Pancreas (tissue), 10 donors: ENCODE measurements around the gene TRAF6. TPM values are rescaled to one million over a fixed set of nuclear protein-coding genes. Genes with fewer than 3 reads are reported as not detected.
"Not testable (repeated sequence)": the region's sequence is repeated elsewhere in the genome, so short reads cannot be mapped to it uniquely, and the experiment has no call there.

Experiments used
- ATAC-seq, 4 donors: fragments of 200-7000 bp; cut with Tn5 transposase; one replicate each; pipeline versions ENCODE4 v1.8.0 to v1.9.1; 2020; ENCODE audit warnings: mild to moderate bottlenecking in 4 of 4, moderate library complexity in 4 of 4
- DNase-seq, 6 donors: peaks; one replicate each; pipeline ENCODE4 v3.0.0-alpha.2; 2020
- FAIRE-seq: peaks from 2 replicates; lab custom pipeline; 2012; peaks lifted over from hg19 to GRCh38; lab: Jason Lieb, UNC
- H3K27ac ChIP-seq, 4 donors: fragments of 200-600 bp; sonication (generic); 1 replicate in 3 of 4; 2 replicates in 1 of 4; pipeline versions ENCODE4 v1.5.0 to v1.8.0; 2020
- H3K27me3 ChIP-seq, 4 donors: fragments of 200-600 bp; one replicate each; pipeline ENCODE4 v1.8.0; 2021
- H3K36me3 ChIP-seq, 3 donors: fragments of 200-600 bp; sonication (generic) in 1 of 3; one replicate each; pipeline versions ENCODE4 v1.5.0 to v1.8.0; 2020 to 2021
- H3K4me1 ChIP-seq, 3 donors: fragments of 200-600 bp; one replicate each; pipeline ENCODE4 v1.8.0; 2021
- H3K4me3 ChIP-seq, 4 donors: fragments of 200-600 bp; sonication (generic) in 2 of 4; one replicate each; pipeline versions ENCODE4 v1.5.0 to v1.8.0; 2020 to 2021
- H3K9me3 ChIP-seq, 4 donors: fragments of 200-600 bp; one replicate each; pipeline ENCODE4 v1.8.0; 2021
- WGBS, 2 donors: extraction: QIAGEN DNeasy Blood & Tissue Kit; methylation state at CpG; one replicate each; pipeline ENCODE4 v1.1.7; 2013; 5-methylcytosine and 5-hydroxymethylcytosine counted together
- intact Hi-C, 3 donors: fragments of 100-400 bp; cut with DNase I; formaldehyde crosslinking; loops; one replicate each; pipeline versions ENCODE4 v1.11.1 to v1.14.2; 2022
- polyA plus RNA-seq, 2 donors: library from polyadenylated mRNA; stranded (reverse); fragments of 200-250 nt; gene quantifications; one replicate each; pipeline ENCODE4 v1.2.3, GENCODE V29; 2013
- total RNA-seq, 6 donors: library from RNA; stranded (reverse); fragmentation: NEBNext Ultra II Directional in 4 of 6; extraction: Animal tissue kit (Norgen Biotek cat#: 25700) in 4 of 6; gene quantifications; one replicate each; pipeline versions ENCODE4 v1.2.1 to v1.2.4, GENCODE V29; 2021 to 2023
- TF ChIP-seq, protein P1 (sequence below), 4 donors: fragments of 200-600 bp; sonication (generic) in 3 of 4; IDR thresholded peaks; one replicate each; pipeline versions ENCODE4 v1.5.0 to v1.8.0; 2021; ENCODE audit warnings: antibody characterized with exemption in 4 of 4
- donor health status: healthy with polysubstance abuse.
- donor health status: DM: no; HTN: no; CAD: no; lungs with moderate emphysema.
- donor health status: DM: no; HTN: no; CAD: no.
- donor health status: control.
- donor health status: control.
- donor health status: Bipolar disorder and iron deficiency.
- donor health status: DM: yes; HTN: yes; CAD: no.
- donor health status: DM: no; HTN: no; CAD: no.
- donor health status: DM: no; HTN: no; CAD: no.
- donor health status: DM: yes; HTN: yes; CAD: no.

The TRAF6 gene
- total RNA-seq (1 to 10 TPM; 5.0 to 9.5 (median 6.1) TPM), polyA plus RNA-seq (1 to 10 TPM; 1.2 to 3.4 TPM)

DNA sequence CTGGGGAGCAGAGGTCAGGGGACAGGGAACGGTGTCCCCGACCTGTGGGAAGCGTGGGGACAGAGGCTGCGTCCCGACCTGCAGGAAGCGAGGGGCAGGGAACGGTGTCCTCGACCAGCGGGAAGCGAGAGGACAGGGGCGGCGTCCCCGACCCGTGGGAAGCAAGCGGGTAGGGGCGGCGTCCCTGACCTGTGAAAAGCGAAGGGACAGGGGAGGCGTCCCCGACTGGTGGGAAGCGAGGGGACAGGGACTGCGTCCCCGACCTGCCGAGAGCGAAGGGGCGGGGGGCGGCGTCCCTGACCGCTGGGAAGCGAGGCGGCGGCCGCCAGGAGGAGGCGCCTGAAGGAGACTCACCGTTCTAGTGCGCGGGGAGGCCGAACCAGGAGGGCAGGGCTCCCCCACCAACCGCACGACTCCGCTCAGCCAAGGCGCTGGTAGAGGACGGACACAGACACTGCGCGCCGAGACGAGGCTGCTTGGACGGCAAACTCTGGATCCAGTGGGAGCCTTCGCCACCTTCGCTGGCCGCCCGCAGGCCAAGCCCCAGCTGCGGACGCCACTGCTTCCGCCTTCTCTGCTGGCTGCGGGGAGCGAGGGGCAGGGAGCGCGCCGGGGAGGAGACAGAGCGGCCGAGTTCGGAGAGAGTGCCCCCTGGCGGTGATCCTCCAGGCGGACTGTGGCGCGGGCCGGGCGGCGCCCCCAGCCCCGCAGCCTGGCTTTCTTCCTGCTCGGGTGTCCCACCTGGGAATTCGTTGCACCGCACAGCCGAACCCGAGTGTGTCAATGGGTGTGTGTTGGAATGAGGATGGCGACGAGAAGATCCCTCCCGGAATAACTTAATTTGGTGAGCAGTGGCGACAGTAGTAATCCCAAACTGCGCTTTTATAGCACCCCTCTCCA is at the start of gene TRAF6:
TRAF6 (minus strand) TSS at position 579 of the 900 bp plus-strand sequence. CDS start 8,757 bp downstream, outside the sequence.
- peak; percentile 83 to 98 (median 89) for DNase-seq
- FAIRE-seq: no peak
- 0% methylated on average over 63 to 81 of the region's 81 CpGs for WGBS, 2 donors

DNA sequence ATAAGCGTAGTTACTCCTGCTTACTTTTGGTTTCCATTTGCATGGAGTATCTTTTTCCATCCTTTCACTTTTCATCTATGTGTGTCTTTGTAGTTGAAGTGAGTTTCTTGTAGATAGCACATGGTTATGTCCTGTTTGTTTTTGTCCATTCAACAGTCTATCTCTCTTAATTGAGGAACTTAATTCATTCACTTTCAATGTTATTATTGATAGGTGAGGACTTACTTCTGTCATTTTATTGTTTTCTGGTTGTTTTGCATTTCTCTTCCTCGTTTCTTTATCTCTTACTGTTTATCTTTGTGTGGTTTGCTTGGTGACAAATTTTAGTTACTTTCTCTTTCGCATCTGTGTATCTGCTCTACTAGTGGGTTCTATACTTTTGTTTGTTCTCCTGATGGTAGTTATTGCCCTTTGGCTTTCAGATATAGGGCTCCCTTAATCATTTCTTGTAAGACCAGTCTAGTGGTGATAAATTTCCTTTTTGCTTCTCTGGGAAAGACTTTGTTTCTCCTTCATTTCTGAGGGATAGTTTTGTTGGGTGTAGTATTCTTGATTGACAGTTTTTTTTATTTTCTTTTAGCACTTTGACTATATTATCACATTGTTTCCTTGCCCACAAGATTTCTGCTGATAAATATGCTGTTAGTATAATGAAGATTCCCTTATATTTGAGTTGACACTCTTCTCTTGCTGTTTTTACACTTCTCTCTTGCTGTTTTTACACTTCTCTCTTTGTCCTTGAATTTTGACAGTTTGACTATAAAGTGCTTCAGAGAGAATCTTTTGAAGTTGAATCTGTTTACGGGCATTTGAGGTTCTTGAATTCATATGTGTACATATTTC is 48.7 kb upstream of the TRAF6 start:
- 59 to 61% methylated on average over 4 of the region's 4 CpGs for WGBS, 2 donors
- H3K4me1 ChIP-seq: no peaks in the 10 kb centered on the region
- no peaks in the 10 kb centered on the region for H3K36me3 ChIP-seq
- no peak for DNase-seq
- no peaks in the 10 kb centered on the region for H3K9me3 ChIP-seq
- intact Hi-C loops: no loop called here
- TF ChIP-seq, protein P1, sequence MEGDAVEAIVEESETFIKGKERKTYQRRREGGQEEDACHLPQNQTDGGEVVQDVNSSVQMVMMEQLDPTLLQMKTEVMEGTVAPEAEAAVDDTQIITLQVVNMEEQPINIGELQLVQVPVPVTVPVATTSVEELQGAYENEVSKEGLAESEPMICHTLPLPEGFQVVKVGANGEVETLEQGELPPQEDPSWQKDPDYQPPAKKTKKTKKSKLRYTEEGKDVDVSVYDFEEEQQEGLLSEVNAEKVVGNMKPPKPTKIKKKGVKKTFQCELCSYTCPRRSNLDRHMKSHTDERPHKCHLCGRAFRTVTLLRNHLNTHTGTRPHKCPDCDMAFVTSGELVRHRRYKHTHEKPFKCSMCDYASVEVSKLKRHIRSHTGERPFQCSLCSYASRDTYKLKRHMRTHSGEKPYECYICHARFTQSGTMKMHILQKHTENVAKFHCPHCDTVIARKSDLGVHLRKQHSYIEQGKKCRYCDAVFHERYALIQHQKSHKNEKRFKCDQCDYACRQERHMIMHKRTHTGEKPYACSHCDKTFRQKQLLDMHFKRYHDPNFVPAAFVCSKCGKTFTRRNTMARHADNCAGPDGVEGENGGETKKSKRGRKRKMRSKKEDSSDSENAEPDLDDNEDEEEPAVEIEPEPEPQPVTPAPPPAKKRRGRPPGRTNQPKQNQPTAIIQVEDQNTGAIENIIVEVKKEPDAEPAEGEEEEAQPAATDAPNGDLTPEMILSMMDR (IDR thresholded peaks at IDR 0.05): no peak
- H3K27ac ChIP-seq: no peak overlapping the region
- H3K4me3 ChIP-seq: no peak overlapping the region
- no peak for ATAC-seq
- no peak for FAIRE-seq
- H3K27me3 ChIP-seq: no peaks in the 10 kb centered on the region

More for the DNA sequence above, at the start of gene TRAF6:
- peak within 1 kb of the TSS; percentile 77 to 96 (median 88) for H3K4me3 ChIP-seq
- no peaks in the 10 kb centered on the region for H3K27me3 ChIP-seq
- H3K9me3 ChIP-seq: no peaks in the 10 kb centered on the region
- TF ChIP-seq, protein P1 (IDR thresholded peaks at IDR 0.05): peak; percentile 88 to 96 (median 94)
- peak; percentile 95 to 98 (median 96) for ATAC-seq
- H3K4me1 ChIP-seq: peaks cover 0 to 17% (median 5%) of the 10 kb centered on the region in 3 donors
- H3K27ac ChIP-seq: peak within 1 kb of the TSS; percentile 91 to 94 (median 92)
- intact Hi-C loops: no loop called here
- H3K36me3 ChIP-seq: no peaks in the 10 kb centered on the region

DNA sequence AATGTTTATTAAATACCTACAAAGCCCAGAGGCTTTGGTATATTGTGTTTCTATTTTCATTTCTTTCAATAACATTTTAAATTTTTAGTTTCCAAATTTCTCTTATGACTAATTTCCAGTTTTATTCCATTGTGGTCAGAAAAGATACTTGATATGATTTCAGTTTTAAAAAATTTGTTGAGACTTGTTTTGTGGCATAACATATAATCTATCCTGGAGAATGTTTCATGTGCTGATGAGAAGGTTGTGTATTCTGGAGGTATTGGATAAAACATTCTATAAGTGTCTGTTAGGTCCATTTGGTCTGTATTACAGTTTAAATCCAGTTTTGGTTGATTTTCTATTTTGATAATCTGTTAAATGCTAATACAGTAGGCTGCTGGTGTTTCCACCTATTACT is 47.9 kb upstream of the TRAF6 start:
- no peaks in the 10 kb centered on the region for H3K4me1 ChIP-seq
- FAIRE-seq (no peak), ATAC-seq (no peak), DNase-seq (no peak)
- no peaks in the 10 kb centered on the region for H3K27me3 ChIP-seq
- H3K9me3 ChIP-seq: no peaks in the 10 kb centered on the region
- no peak overlapping the region for H3K4me3 ChIP-seq
- no peaks in the 10 kb centered on the region for H3K36me3 ChIP-seq
- TF ChIP-seq, protein P1 (IDR thresholded peaks at IDR 0.05): no peak
- intact Hi-C loops: no loop called here
- H3K27ac ChIP-seq: no peak overlapping the region

DNA sequence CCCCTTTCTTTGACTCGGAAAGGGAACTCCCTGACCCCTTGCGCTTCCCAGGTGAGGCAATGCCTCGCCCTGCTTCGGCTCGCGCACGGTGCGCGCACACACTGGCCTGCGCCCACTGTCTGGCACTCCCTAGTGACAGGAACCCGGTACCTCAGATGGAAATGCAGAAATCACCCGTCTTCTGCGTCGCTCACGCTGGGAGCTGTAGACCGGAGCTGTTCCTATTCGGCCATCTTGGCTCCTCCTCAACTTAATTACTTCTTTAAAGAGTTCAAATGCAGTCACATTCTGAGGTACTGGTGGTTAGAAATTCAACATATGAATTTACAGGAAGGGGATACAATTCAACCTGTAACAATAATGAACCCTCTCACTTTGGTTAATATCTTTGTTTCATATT is 47.3 kb upstream of the TRAF6 start:
- H3K4me3 ChIP-seq, H3K27ac ChIP-seq, H3K4me1 ChIP-seq, DNase-seq, H3K9me3 ChIP-seq, H3K36me3 ChIP-seq, intact Hi-C loops, H3K27me3 ChIP-seq, ATAC-seq, FAIRE-seq: not testable (repeated sequence)
- 85 to 94% methylated on average over 13 to 15 of the region's 17 CpGs for WGBS, 2 donors

GRCh38 chr11:36550385-36551115 is 40.5 kb upstream of the TRAF6 start:
- Histone ChIP-seq H3K4me3 (no peak overlapping the region), H3K9me3 (no peaks in the 10 kb centered on the region), H3K36me3 (no peaks in the 10 kb centered on the region), H3K27me3 (no peaks in the 10 kb centered on the region), H3K27ac (no peak overlapping the region), H3K4me1 (no peaks in the 10 kb centered on the region)
- TF ChIP-seq, protein P1 (IDR thresholded peaks at IDR 0.05): no peak
- FAIRE-seq (no peak), DNase-seq (no peak), ATAC-seq (no peak)
- intact Hi-C loops: no loop called here
- WGBS, 2 donors: 4 to 6% methylated on average over 1 of the region's 1 CpG
